OCI-LY7 (cell line): ENCODE measurements around the gene ARHGAP42.

Experiments used
- EZH2phosphoT487 ChIP-seq: fragments of 200-600 bp; sonication (generic); IDR thresholded peaks from 2 replicates; pipeline ENCODE4 v1.6.1; 2018; ENCODE audit warnings: low read depth, borderline replicate concordance, mild to moderate bottlenecking, mixed run types, antibody characterized with exemption, low read length, moderate library complexity, mixed read lengths
- TF ChIP-seq, protein P1 (sequence below): fragments of 200-600 bp; sonication (generic); conservative IDR thresholded peaks from 2 replicates; pipeline ENCODE4 v1.5.1; 2014; ENCODE audit warnings: mild to moderate bottlenecking, antibody characterized with exemption, low read length, moderate library complexity, mixed read lengths

GRCh38 chr11:100800202-100800601, 113.1 kb downstream of the ARHGAP42 start:
- TF ChIP-seq, protein P1, sequence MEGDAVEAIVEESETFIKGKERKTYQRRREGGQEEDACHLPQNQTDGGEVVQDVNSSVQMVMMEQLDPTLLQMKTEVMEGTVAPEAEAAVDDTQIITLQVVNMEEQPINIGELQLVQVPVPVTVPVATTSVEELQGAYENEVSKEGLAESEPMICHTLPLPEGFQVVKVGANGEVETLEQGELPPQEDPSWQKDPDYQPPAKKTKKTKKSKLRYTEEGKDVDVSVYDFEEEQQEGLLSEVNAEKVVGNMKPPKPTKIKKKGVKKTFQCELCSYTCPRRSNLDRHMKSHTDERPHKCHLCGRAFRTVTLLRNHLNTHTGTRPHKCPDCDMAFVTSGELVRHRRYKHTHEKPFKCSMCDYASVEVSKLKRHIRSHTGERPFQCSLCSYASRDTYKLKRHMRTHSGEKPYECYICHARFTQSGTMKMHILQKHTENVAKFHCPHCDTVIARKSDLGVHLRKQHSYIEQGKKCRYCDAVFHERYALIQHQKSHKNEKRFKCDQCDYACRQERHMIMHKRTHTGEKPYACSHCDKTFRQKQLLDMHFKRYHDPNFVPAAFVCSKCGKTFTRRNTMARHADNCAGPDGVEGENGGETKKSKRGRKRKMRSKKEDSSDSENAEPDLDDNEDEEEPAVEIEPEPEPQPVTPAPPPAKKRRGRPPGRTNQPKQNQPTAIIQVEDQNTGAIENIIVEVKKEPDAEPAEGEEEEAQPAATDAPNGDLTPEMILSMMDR = no peak
- TF ChIP-seq EZH2phosphoT487 = no peak
